Measurements from ENCODE around the gene TMEM267.
"Not testable (repeated sequence)": the region's sequence is repeated elsewhere in the genome, so short reads cannot be mapped to it uniquely, and the experiment has no call there.

Gene TMEM267

DNA sequence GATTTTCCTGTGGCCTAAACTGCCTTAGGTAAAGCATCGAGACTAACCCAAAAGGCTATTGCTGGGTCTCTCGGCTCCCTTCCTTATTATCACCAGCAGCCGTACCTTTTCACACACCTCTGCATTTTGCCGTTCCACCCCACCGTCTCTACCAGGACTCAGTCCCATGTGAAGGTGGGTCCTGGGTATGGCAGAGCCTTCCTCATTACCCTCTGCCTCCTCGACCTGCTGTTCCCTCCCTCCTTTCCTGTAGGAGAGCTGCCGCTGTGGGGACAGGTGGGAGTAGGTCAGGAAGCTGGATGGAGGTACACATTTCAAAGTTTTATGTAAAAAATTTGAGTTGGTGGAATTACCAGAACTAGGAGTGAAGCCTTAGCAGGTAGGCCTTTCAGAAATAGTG lies 73.3 kb downstream of the TMEM267 start:
- DNase-seq (ENCODE audit: low read depth in 2 of 3, low spot score in 1 of 3) = no peak

DNA sequence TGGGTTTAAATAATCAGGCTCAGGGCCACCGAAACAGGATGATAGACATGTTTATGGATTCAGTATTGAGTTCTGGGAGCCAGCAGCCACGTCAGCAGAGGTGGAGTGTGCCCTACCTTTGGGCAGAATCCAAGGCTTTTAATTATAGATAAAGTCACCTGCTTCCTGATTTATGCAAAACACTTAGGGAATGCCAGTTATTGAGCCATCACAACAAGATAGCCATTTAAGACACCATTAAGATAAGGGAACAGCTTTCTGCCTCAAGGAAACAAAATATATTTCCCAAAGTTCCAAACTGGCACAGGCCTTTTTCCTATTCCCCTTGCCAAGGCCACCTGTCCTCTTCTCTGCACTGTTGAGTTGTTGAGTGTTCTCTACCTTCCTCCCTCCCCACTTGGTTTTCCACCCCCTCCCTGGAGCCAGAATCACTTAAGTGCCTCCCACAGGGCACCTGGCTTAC lies 73.8 kb downstream of the TMEM267 start:
- DNase-seq (ENCODE audit: low read depth in 2 of 3, low spot score in 1 of 3) = no peak

DNA sequence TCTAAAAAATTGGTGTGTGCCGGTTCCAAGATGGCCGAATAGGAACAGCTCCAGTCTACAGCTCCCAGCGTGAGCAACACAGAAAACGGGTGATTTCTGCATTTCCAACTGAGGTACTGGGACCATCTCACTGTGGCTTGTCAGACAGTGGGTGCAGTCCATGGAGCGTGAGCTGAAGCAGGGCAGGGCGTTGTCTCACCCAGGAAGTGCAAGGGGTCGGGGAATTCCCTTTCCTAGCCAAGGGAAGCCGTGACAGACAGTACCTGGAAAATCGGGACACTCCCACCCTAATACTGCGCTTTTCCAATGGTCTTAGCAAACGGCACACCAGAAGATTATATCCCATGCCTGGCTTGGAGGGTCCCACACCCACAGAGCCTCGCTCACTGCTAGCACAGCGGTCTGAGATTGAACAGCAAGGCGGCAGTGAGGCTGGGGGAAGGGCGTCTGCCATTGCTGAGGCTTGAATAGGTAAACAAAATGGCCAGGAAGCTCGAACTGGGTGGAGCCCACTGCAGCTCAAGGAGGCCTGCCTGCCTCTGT lies 81.1 kb downstream of the TMEM267 start:
- DNase-seq (ENCODE audit: low read depth in 2 of 3, low spot score in 1 of 3) = not testable (repeated sequence)

- DNase-seq (ENCODE audit: low read depth in 2 of 3, low spot score in 1 of 3) = no peak
Measured at GRCh38 chr5:43401827-43402226, 81.8 kb downstream of the TMEM267 start.

DNA sequence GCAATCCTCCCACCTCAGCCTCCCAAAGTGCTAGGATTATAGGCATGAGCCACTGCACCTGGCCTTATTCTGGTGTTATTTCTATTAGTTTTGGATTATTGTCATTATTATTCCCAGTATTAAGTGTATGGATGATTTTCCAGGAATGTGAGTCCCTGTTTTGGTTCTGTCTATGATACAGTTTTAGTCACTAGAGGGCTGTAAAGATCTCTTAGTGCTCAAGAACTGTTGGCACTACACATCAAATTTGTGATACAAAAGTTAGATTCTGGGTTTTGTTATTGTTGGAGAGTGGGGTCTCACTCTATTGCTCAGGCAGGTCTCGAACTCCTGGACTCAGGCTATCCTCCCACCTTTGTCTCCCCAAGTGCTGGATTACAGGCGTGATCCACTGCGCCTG lies 83.6 kb downstream of the TMEM267 start:
- no peak for DNase-seq (ENCODE audit: low read depth in 2 of 3, low spot score in 1 of 3)

- DNase-seq (ENCODE audit: low read depth in 2 of 3, low spot score in 1 of 3) = peak; percentile 37 to 55 (median 41)
Measured at GRCh38 chr5:43396762-43397304, 86.8 kb downstream of the TMEM267 start.
